GM19395 (cell line): Measurements from ENCODE around the gene PLXNC1.
A peak's percentile ranks its signal among the peaks of the same experiment; 100 is the strongest.

Experiments used
- ATAC-seq: cut with Tn5 transposase; IDR thresholded peaks from one replicate; pipeline ENCODE4 v1.9.1; 2021; ENCODE audit warnings: mild to moderate bottlenecking, moderate library complexity; ENCODE audit not compliant: unreplicated experiment

The PLXNC1 gene

DNA sequence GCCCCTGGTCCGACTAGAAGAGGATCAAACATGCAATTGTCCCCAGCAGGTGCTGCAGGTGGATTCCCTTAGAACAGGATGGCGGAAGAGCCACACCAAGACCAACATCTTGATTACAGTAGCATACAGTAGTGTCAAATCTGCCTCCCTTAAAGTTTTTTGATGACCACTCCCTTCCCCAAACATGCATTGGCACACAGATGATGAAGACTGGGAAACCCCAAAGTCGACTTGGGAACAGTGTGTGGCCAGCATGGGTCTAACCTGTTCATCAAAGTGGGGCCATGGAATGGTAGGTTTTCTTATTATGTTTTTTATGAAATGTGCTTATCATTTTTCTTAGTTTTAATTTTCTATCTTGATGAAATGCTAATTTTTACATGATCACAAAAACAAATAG, 8.8 kb downstream of the PLXNC1 start:
- ATAC-seq = no peak

GRCh38 chr12:94157981-94158411, 9.6 kb downstream of the PLXNC1 start:
- peak; percentile 91 for ATAC-seq

- no peak for ATAC-seq
These were observed 10.3 kb downstream of the PLXNC1 start for GRCh38 chr12:94158666-94159065.

GRCh38 chr12:94162108-94162507, 13.7 kb downstream of the PLXNC1 start:
- no peak for ATAC-seq

DNA sequence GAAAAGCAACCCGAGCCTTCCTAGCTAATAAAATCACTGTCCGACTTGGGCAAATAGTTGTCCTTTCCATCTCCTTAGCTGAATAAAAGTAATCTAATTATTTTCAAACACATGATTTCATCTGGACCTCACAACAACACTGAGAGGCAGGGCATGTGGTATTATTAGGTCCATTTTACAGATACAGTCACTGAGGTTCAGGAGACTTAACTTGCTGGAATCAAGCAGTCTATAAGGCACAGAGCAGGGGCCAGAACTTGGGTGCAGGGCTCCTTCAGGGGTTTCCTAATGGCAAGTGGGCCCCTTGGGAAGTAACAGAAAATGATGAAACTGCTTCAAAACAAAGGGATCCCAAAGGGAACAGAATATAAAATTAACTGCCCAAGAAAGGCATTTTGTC, 15.5 kb downstream of the PLXNC1 start:
- no peak for ATAC-seq

GRCh38 chr12:94165138-94165537, 16.8 kb downstream of the PLXNC1 start:
- ATAC-seq = no peak

- ATAC-seq = no peak
These were observed 17.4 kb downstream of the PLXNC1 start for GRCh38 chr12:94165670-94166364.

- ATAC-seq = no peak
These were observed 18.8 kb downstream of the PLXNC1 start for GRCh38 chr12:94167071-94167755.

GRCh38 chr12:94167756-94168416, 19.5 kb downstream of the PLXNC1 start:
- ATAC-seq = no peak

DNA sequence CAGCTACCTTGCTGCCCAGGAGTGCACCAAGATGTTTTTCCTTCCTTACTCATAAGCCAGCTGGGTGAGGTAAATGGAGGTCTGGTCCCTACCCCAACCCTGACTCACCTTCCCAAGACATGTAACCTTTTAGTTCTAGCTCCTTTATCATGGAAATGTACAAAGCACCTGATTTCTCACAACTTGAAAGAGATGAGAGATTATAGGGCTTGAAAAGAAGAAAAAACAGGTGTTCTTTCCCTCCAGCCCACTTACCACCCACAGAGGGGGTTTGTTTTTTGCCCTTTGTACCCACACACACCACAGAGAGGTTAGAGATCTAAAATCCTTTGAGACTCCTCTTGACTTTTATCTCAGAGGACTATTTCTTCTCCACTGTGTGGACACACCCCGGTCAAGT, 21.1 kb downstream of the PLXNC1 start:
- ATAC-seq = no peak

- no peak for ATAC-seq
These were observed 21.8 kb downstream of the PLXNC1 start for GRCh38 chr12:94169966-94170689.

GRCh38 chr12:94170690-94171594, 22.6 kb downstream of the PLXNC1 start:
- ATAC-seq = no peak

- ATAC-seq = no peak
These were observed 23.2 kb downstream of the PLXNC1 start for GRCh38 chr12:94171595-94171930.

DNA sequence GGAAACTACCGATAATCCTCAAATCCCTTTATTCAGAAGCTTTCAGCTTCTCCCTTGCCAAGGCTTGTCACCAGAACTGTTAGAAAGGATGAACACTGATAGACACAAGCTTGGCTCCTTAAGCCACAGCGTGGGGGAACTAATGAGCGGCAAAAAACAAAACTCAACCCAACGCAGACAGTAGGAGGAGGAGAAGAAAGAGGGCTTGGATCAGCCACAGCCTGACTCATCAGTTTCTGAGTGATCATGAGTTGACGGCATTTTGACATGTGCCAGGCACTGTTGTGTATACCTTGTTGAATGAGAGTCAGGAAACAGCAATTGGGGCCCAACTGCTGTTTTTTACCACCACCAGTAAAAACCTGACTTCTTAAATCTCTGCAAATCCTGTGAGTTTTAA, 23.7 kb downstream of the PLXNC1 start:
- ATAC-seq = no peak

DNA sequence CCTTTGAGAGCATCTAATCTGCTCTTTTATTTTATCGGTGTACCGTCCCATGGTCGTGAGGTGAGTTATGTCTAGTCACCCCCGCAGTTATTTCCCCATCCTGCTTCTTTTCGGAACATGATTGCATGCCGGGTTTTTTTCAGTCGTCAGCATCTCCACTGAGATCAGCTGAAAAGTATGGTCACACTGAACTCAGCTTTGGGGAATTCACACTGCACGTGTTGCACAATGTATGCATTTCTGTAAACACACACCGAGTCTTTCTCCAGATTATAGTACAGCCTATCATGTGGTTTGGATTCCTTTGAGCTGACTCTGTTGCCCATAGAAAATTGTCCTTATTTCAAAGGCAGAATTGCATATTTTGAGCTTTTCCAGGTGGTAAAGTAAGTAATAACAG, 24.6 kb downstream of the PLXNC1 start:
- no peak for ATAC-seq

GRCh38 chr12:94173660-94174265, 25.4 kb downstream of the PLXNC1 start:
- peak; percentile 76 for ATAC-seq

- peak; percentile 26 for ATAC-seq
These were observed 26.2 kb downstream of the PLXNC1 start for GRCh38 chr12:94174576-94174975.

- no peak for ATAC-seq
These were observed 27.6 kb downstream of the PLXNC1 start for GRCh38 chr12:94175763-94176668.

DNA sequence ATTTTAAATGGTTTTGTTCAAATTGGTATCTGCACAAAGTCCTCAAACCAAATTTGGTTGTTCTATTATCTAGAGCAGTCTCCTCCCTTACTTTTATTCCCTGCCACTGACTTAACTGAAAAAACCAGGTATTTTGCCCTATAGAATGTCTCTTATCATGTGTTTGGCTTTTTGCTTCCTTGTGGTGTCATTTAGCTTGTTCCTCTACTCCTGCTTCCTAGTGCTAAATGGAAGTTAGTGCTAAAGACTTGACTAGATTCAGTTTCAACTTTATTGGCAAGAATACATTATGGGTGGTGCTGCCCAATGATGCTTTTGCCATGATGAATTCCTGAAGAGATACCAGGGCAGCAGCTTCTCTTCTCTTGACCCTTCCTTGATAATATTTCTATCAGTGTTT, 29.7 kb downstream of the PLXNC1 start:
- no peak for ATAC-seq
